ENCODE measurements around the gene GMFB.
A peak's percentile ranks its signal among the peaks of the same experiment; 100 is the strongest.

Gene GMFB

GRCh38 chr14:54487771-54488170 is 1.0 kb downstream of the GMFB start:
- DNase-seq (ENCODE audit: low read depth), result no peak

GRCh38 chr14:54486685-54487084 is 2.1 kb downstream of the GMFB start:
- no peak for DNase-seq (ENCODE audit: low read depth)
- no peak for TF ChIP-seq CTCF (IDR thresholded peaks at IDR 0.05; ENCODE audit: low read depth, low read length, missing control alignments)
- no peak overlapping the region for H3K4me3 ChIP-seq (ENCODE audit: low read depth, low read length)

More at GRCh38 chr14:54487771-54488170, 1.0 kb downstream of the GMFB start:
- H3K4me3 ChIP-seq (ENCODE audit: low read depth, low read length), result peak overlapping the region; percentile 99
- no peak for TF ChIP-seq CTCF (IDR thresholded peaks at IDR 0.05; ENCODE audit: low read depth, low read length, missing control alignments)

- no peak for TF ChIP-seq CTCF (IDR thresholded peaks at IDR 0.05; ENCODE audit: low read depth, low read length, missing control alignments)
- H3K4me3 ChIP-seq (ENCODE audit: low read depth, low read length), result peak overlapping the region; percentile 39; the same call in 1 of the 2 replicates
Measured at GRCh38 chr14:54483846-54484245, 4.9 kb downstream of the GMFB start.

GRCh38 chr14:54483073-54483745 is 5.6 kb downstream of the GMFB start:
- no peak for DNase-seq (ENCODE audit: low read depth)
- TF ChIP-seq CTCF (IDR thresholded peaks at IDR 0.05; ENCODE audit: low read depth, low read length, missing control alignments), result no peak

More at GRCh38 chr14:54483846-54484245, 4.9 kb downstream of the GMFB start:
- no peak for DNase-seq (ENCODE audit: low read depth)

GRCh38 chr14:54481695-54482094 is 7.1 kb downstream of the GMFB start:
- no peak overlapping the region for H3K4me3 ChIP-seq (ENCODE audit: low read depth, low read length)
- DNase-seq (ENCODE audit: low read depth), result no peak
- no peak for TF ChIP-seq CTCF (IDR thresholded peaks at IDR 0.05; ENCODE audit: low read depth, low read length, missing control alignments)

More at GRCh38 chr14:54483073-54483745, 5.6 kb downstream of the GMFB start:
- H3K4me3 ChIP-seq (ENCODE audit: low read depth, low read length), result peak overlapping the region; percentile 39

GRCh38 chr14:54480830-54481562 is 7.8 kb downstream of the GMFB start:
- TF ChIP-seq CTCF (IDR thresholded peaks at IDR 0.05; ENCODE audit: low read depth, low read length, missing control alignments), result no peak
- no peak overlapping the region for H3K4me3 ChIP-seq (ENCODE audit: low read depth, low read length)
- no peak for DNase-seq (ENCODE audit: low read depth)

All from GM12864 (cell line).